HEK293 (cell line): ENCODE data around the gene INO80.

Source experiments
- BCL11A ChIP-seq: fragments of 450-650 bp; formaldehyde crosslinking; IDR thresholded peaks from 2 replicates; pipeline ENCODE4 v1.5.1; 2016; ENCODE audit warnings: low read depth, missing biosample characterization, missing genetic modification characterization
- ZFP37 ChIP-seq: fragments of 450-650 bp; formaldehyde crosslinking; IDR thresholded peaks from 2 replicates; pipeline ENCODE4 v1.5.1; 2016; ENCODE audit warnings: missing biosample characterization, missing genetic modification characterization
- ZNF175 ChIP-seq: fragments of 450-650 bp; formaldehyde crosslinking; IDR thresholded peaks from 2 replicates; pipeline ENCODE4 v1.5.1; 2016; ENCODE audit warnings: missing biosample characterization, missing genetic modification characterization
- ZNF677 ChIP-seq: fragments of 450-650 bp; IDR thresholded peaks from 2 replicates; pipeline ENCODE4 v1.5.0; 2018; ENCODE audit warnings: missing biosample characterization, mild to moderate bottlenecking, missing genetic modification characterization, moderate library complexity
- TF ChIP-seq, protein P1 (sequence below): fragments of 450-650 bp; formaldehyde crosslinking; IDR thresholded peaks from 2 replicates; pipeline ENCODE4 v1.5.1; 2016; ENCODE audit warnings: missing biosample characterization, missing genetic modification characterization
- TF ChIP-seq, protein P2 (sequence below): fragments of 450-650 bp; formaldehyde crosslinking; IDR thresholded peaks from 2 replicates; pipeline ENCODE4 v1.5.1; 2016; ENCODE audit warnings: missing biosample characterization, missing genetic modification characterization

DNA sequence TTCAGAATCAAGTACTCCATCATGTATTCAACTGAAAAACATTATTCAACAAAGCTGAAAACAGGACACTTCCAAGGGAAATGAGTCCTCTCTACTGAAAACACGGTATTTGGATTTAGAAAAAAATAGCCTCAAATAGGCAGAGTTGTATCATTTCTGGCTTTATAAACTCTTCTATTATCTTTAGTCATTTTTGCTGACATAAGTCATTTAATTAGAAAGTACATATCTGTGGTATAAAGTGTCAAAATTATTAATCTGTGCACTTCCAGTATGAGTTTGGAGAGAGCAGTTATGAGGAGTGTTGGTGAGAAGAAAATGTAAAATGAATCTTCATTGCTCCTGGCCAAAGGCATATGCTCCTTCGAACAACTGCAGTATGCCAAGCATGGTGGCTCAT is 59.3 kb downstream of the INO80 start:
- no peak for TF ChIP-seq ZFP37 (tag by site-specific recombination)
- TF ChIP-seq ZNF175, result no peak
- TF ChIP-seq ZNF677 (tag by site-specific recombination), result no peak
- TF ChIP-seq, protein P1, sequence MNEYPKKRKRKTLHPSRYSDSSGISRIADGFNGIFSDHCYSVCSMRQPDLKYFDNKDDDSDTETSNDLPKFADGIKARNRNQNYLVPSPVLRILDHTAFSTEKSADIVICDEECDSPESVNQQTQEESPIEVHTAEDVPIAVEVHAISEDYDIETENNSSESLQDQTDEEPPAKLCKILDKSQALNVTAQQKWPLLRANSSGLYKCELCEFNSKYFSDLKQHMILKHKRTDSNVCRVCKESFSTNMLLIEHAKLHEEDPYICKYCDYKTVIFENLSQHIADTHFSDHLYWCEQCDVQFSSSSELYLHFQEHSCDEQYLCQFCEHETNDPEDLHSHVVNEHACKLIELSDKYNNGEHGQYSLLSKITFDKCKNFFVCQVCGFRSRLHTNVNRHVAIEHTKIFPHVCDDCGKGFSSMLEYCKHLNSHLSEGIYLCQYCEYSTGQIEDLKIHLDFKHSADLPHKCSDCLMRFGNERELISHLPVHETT (tag by site-specific recombination), result no peak
- no peak for TF ChIP-seq BCL11A (tag by site-specific recombination)
- TF ChIP-seq, protein P2, sequence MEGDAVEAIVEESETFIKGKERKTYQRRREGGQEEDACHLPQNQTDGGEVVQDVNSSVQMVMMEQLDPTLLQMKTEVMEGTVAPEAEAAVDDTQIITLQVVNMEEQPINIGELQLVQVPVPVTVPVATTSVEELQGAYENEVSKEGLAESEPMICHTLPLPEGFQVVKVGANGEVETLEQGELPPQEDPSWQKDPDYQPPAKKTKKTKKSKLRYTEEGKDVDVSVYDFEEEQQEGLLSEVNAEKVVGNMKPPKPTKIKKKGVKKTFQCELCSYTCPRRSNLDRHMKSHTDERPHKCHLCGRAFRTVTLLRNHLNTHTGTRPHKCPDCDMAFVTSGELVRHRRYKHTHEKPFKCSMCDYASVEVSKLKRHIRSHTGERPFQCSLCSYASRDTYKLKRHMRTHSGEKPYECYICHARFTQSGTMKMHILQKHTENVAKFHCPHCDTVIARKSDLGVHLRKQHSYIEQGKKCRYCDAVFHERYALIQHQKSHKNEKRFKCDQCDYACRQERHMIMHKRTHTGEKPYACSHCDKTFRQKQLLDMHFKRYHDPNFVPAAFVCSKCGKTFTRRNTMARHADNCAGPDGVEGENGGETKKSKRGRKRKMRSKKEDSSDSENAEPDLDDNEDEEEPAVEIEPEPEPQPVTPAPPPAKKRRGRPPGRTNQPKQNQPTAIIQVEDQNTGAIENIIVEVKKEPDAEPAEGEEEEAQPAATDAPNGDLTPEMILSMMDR, result no peak
